Measurements from ENCODE around the gene STRA6. TPM values are rescaled to one million over a fixed set of nuclear protein-coding genes. Genes with fewer than 3 reads are reported as not detected.

Gene STRA6
- total and polyA plus RNA-seq, 2 of the 8 experiments (the other 6 are each of a cell fraction or from before 2014, with no cell fraction given), result 9.3 to 14.5 TPM

- no peaks in the 10 kb centered on the region; a peak in 1 of 7 replicates for H3K27me3 ChIP-seq (replicated peaks in 1 of 4; ENCODE audit: control insufficient read depth in 3 of 4, extremely low read depth in 1 of 4, insufficient read depth in 3 of 4, low read length in 3 of 4)
- no peak overlapping the region for H4K8ac ChIP-seq (ENCODE audit: extremely low read depth, insufficient read depth, low read length)
- H2BK15ac ChIP-seq (ENCODE audit: low read length), result no peak overlapping the region
- FAIRE-seq, result no peak
- H4K20me1 ChIP-seq (replicated peaks in 1 of 2; ENCODE audit: control insufficient read depth in 1 of 2, insufficient read depth in 2 of 2, low read length in 2 of 2), result no peaks in the 10 kb centered on the region
- no peak overlapping the region for H3K18ac ChIP-seq (ENCODE audit: extremely low read depth, low read length)
- no peak for DNase-seq (ENCODE audit: low read depth in 1 of 2, low spot score in 2 of 2)
- H4K91ac ChIP-seq (replicated peaks; ENCODE audit: insufficient read length, low read length), result no peak overlapping the region
- no peak overlapping the region for H2AK5ac ChIP-seq (ENCODE audit: low read depth, low read length)
- H3K4me1 ChIP-seq (replicated peaks in 1 of 4; ENCODE audit: control insufficient read depth in 3 of 4, insufficient read depth in 4 of 4, low read length in 3 of 4), result peaks cover 0 to 2% (median 0%) of the 10 kb centered on the region in 4 experiments; a peak in 1 of 7 replicates
- H3K27ac ChIP-seq (ENCODE audit: low read depth, low read length), result no peak overlapping the region
- TF ChIP-seq EZH2 (IDR thresholded peaks at IDR 0.05; ENCODE audit: low read depth, low read length, severe bottlenecking), result no peak
- no peak for TF ChIP-seq KDM4A (IDR thresholded peaks at IDR 0.05; ENCODE audit: low read depth, low read length, severe bottlenecking)
- no peak for TF ChIP-seq TEAD4 (IDR thresholded peaks at IDR 0.05; ENCODE audit: low read depth, low read length)
- TF ChIP-seq TCF12 (IDR thresholded peaks at IDR 0.05; ENCODE audit: low read depth, low read length), result no peak
- no peak for TF ChIP-seq HDAC6 (IDR thresholded peaks at IDR 0.05; ENCODE audit: low read depth, low read length)
- H2BK5ac ChIP-seq (ENCODE audit: low read depth, low read length), result no peak overlapping the region
- no peak overlapping the region for H3K23ac ChIP-seq (ENCODE audit: insufficient read length)
- H3K79me1 ChIP-seq (ENCODE audit: low read depth, low read length), result no peaks in the 10 kb centered on the region
- no peaks in the 10 kb centered on the region for H3K23me2 ChIP-seq (ENCODE audit: low read depth, low read length)
- 83% methylated on average over 5 of the region's 5 CpGs; no CpG with 5 or more reads in 1 of the 2 experiments for WGBS, 2 experiments (ENCODE audit: extremely low coverage in 1 of 2, insufficient coverage in 1 of 2, insufficient read length in 1 of 2, insufficient replicate concordance in 2 of 2, low coverage in 1 of 2, low lambda C conversion rate in 2 of 2, missing lambda C conversion rate in 1 of 2)
- H3K4me2 ChIP-seq (ENCODE audit: insufficient read depth in 1 of 2, low read depth in 2 of 2, low read length in 2 of 2), result no peak overlapping the region
- no peak overlapping the region for H3K56ac ChIP-seq (replicated peaks; ENCODE audit: insufficient read length, low read depth, low read length)
- no peak overlapping the region for H2BK12ac ChIP-seq (ENCODE audit: low read depth, low read length)
- no peaks in the 10 kb centered on the region for H3K9me3 ChIP-seq (ENCODE audit: insufficient read depth in 2 of 2, low read depth in 1 of 2, low read length in 1 of 2)
- no peak overlapping the region for H2BK120ac ChIP-seq (replicated peaks; ENCODE audit: low read depth, low read length)
- no peak overlapping the region for H3K4me3 ChIP-seq (ENCODE audit: extremely low read depth in 1 of 4, insufficient read depth in 2 of 4, low read depth in 3 of 4, low read length in 4 of 4)
- ChIA-PET POLR2A (ENCODE audit: partially characterized antibody) (interaction anchor here (0.5 kb wide), 2 partner anchors 9 to 14 kb away, joined by 3 to 5 read pairs; no protein-coding TSS in a partner anchor), CTCF (ENCODE audit: partially characterized antibody) (interaction anchor here (0.9 to 1.4 kb wide), 2 partner anchors 11 to 15 kb away, joined by 3 to 4 read pairs; no protein-coding TSS in a partner anchor)
- H2AFZ ChIP-seq (ENCODE audit: low read length), result no peak overlapping the region
- H3K4ac ChIP-seq (replicated peaks; ENCODE audit: insufficient read length, low read depth, low read length), result no peak overlapping the region
- H2BK20ac ChIP-seq (ENCODE audit: low read length), result no peak overlapping the region
- no peaks in the 10 kb centered on the region for H3K79me2 ChIP-seq (ENCODE audit: control insufficient read depth in 1 of 2, insufficient read depth in 2 of 2, low read length in 2 of 2)
- no peak overlapping the region for H3K9ac ChIP-seq (replicated peaks in 1 of 4; ENCODE audit: extremely low read depth in 1 of 4, low read depth in 3 of 4, low read length in 3 of 4)
- H4K5ac ChIP-seq (ENCODE audit: insufficient read length, low read depth, low read length), result no peak overlapping the region
- no peak overlapping the region for H3K14ac ChIP-seq (ENCODE audit: insufficient read length)
- H3K36me3 ChIP-seq (ENCODE audit: control insufficient read depth in 2 of 4, insufficient read depth in 4 of 4, low read length in 3 of 4), result no peaks in the 10 kb centered on the region
Observed at GRCh38 chr15:74158855-74159650, 43.5 kb downstream of the STRA6 start.

Data from H1 (cell line).